ENCODE results near the gene GPR132. TPM values are rescaled to one million over a fixed set of nuclear protein-coding genes. Genes with fewer than 3 reads are reported as not detected.

The GPR132 gene
- total RNA-seq, 1 experiment from 2014 or later = 0.20 TPM

DNA sequence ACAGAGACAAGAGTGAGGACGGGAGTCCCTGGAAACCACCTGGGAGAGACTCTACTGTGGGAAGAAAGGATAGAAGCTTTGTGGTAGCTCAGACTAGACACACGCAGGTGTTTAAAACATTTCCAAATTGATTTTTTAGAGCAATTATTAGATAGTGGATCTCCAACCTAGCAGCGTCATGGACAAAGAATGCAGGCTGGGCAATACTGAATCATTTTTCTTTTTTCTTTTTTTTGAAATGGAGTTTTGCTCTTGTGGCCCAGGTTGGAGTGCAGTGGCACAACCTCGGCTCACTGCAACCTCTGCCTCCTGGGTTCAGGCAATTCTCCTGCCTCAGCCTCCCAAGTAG lies 13.1 kb downstream of the GPR132 start:
- no peaks in the 10 kb centered on the region for H3K9me3 Mint-ChIP-seq
- Histone ChIP-seq H3K27me3 (ENCODE audit: insufficient read depth, low read length) (peaks cover 8% of the 10 kb centered on the region), H3K14ac (ENCODE audit: insufficient read depth, low read length) (no peak overlapping the region), H3K9me3 (ENCODE audit: control insufficient read depth, low read depth, low read length) (no peaks in the 10 kb centered on the region), H2BK5ac (ENCODE audit: insufficient read length, low read length) (no peak overlapping the region), H3K18ac (ENCODE audit: insufficient read length, low read depth, low read length) (no peak overlapping the region), H3K79me1 (ENCODE audit: insufficient read depth, low read depth, low read length, poor library complexity, severe bottlenecking) (no peaks in the 10 kb centered on the region), H4K91ac (ENCODE audit: insufficient read length, low read depth, low read length) (no peak overlapping the region), H2BK20ac (ENCODE audit: low read depth, low read length, poor library complexity, severe bottlenecking) (no peak overlapping the region), H3K56ac (ENCODE audit: insufficient read length, low read depth, low read length) (no peak overlapping the region), H3K4ac (ENCODE audit: low read depth, low read length) (no peak overlapping the region), H2BK12ac (ENCODE audit: insufficient read length, low read depth, low read length) (no peak overlapping the region), H3K4me2 (ENCODE audit: insufficient read depth, insufficient read length, low read length) (no peak overlapping the region), H3K23ac (ENCODE audit: insufficient read length, low read depth, low read length) (no peak overlapping the region), H4K8ac (replicated peaks; ENCODE audit: insufficient read length, low read depth, low read length) (no peak overlapping the region), H2BK120ac (ENCODE audit: low read depth, low read length, poor library complexity, severe bottlenecking) (no peak overlapping the region), H2AK5ac (ENCODE audit: insufficient read length, low read length) (no peak overlapping the region), H3K9ac (ENCODE audit: extremely low read depth, insufficient read length, low read length) (no peak overlapping the region), H3K79me2 (ENCODE audit: insufficient read depth, low read length) (no peaks in the 10 kb centered on the region), H2AFZ (ENCODE audit: low read length) (no peak overlapping the region), H2BK15ac (ENCODE audit: low read depth, low read length) (no peak overlapping the region), H3K27ac (ENCODE audit: insufficient read length, low read depth, low read length) (no peak overlapping the region), H3K4me1 (ENCODE audit: insufficient read depth, low read length) (no peaks in the 10 kb centered on the region), H3T11ph (ENCODE audit: low read length) (no peak overlapping the region), H4K5ac (ENCODE audit: insufficient read length, low read depth, low read length) (no peak overlapping the region), H3K23me2 (ENCODE audit: insufficient read length, low read depth, low read length, poor library complexity, severe bottlenecking) (no peaks in the 10 kb centered on the region), H4K20me1 (ENCODE audit: control insufficient read depth, insufficient read depth, insufficient read length) (no peaks in the 10 kb centered on the region)
- no peaks in the 10 kb centered on the region; a peak in 1 of 7 replicates for H3K36me3 Mint-ChIP-seq (ENCODE audit: insufficient read depth in 1 of 3, low read depth in 3 of 3)
- H3K27me3 Mint-ChIP-seq (ENCODE audit: low read depth) = peaks cover 13% of the 10 kb centered on the region
- no peak overlapping the region for H3K27ac Mint-ChIP-seq
- no peak for DNase-seq
- TF ChIP-seq, protein P1, sequence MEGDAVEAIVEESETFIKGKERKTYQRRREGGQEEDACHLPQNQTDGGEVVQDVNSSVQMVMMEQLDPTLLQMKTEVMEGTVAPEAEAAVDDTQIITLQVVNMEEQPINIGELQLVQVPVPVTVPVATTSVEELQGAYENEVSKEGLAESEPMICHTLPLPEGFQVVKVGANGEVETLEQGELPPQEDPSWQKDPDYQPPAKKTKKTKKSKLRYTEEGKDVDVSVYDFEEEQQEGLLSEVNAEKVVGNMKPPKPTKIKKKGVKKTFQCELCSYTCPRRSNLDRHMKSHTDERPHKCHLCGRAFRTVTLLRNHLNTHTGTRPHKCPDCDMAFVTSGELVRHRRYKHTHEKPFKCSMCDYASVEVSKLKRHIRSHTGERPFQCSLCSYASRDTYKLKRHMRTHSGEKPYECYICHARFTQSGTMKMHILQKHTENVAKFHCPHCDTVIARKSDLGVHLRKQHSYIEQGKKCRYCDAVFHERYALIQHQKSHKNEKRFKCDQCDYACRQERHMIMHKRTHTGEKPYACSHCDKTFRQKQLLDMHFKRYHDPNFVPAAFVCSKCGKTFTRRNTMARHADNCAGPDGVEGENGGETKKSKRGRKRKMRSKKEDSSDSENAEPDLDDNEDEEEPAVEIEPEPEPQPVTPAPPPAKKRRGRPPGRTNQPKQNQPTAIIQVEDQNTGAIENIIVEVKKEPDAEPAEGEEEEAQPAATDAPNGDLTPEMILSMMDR (conservative IDR thresholded peaks at IDR 0.05) = no peak
- no peak overlapping the region; a peak in 1 of 5 replicates for H3K4me3 Mint-ChIP-seq
- no CpG with 5 or more reads among the region's 4 CpGs for WGBS (ENCODE audit: extremely low coverage, insufficient read length, low lambda C conversion rate)
- H3K4me1 Mint-ChIP-seq = peaks cover 17 to 20% of the 10 kb centered on the region in 2 experiments

Measured in H9 (cell line).